Stimulated activated memory B cell treated with anti-CD40 and anti-IgM and Interleukin-4, amounts not matched to agents 10 μg/mL and 1 μg/mL and 100 μg/mL, for 72 hours (primary cell): ENCODE data around the gene CNIH4.
A peak's percentile ranks its signal among the peaks of the same experiment; 100 is the strongest.
"Not testable (repeated sequence)": the region's sequence is repeated elsewhere in the genome, so short reads cannot be mapped to it uniquely, and the experiment has no call there.

ENCODE experiments used
- ATAC-seq: fragments of 150-1000 bp; cut with Tn5 transposase; 2 replicates; pipeline ENCODE4 v1.10.0; 2021
- H3K27ac Mint-ChIP-seq: one replicate; pipeline ENCODE4 v1.8.0; 2022; ENCODE audit warnings: mild to moderate bottlenecking, mixed read lengths
- H3K27me3 Mint-ChIP-seq: one replicate; pipeline ENCODE4 v1.8.0; 2022; ENCODE audit warnings: mixed read lengths
- H3K36me3 Mint-ChIP-seq: one replicate; pipeline ENCODE4 v1.8.0; 2022; ENCODE audit warnings: mixed read lengths
- H3K4me1 Mint-ChIP-seq: one replicate; pipeline ENCODE4 v1.8.0; 2022; ENCODE audit warnings: mixed read lengths
- H3K4me3 Mint-ChIP-seq: one replicate; pipeline ENCODE4 v1.8.0; 2022; ENCODE audit warnings: mild to moderate bottlenecking, moderate library complexity, mixed read lengths
- H3K9me3 Mint-ChIP-seq: one replicate; pipeline ENCODE4 v1.8.0; 2022; ENCODE audit warnings: mixed read lengths

CNIH4 gene

GRCh38 chr1:224406216-224406615, 49.5 kb downstream of the CNIH4 start:
- H3K9me3 Mint-ChIP-seq = no peaks in the 10 kb centered on the region
- H3K27ac Mint-ChIP-seq = peak overlapping the region; percentile 57
- peaks cover 7% of the 10 kb centered on the region for H3K4me1 Mint-ChIP-seq
- H3K27me3 Mint-ChIP-seq = no peaks in the 10 kb centered on the region
- H3K4me3 Mint-ChIP-seq = no peak overlapping the region
- peaks cover 40% of the 10 kb centered on the region for H3K36me3 Mint-ChIP-seq
- no peak for ATAC-seq

DNA sequence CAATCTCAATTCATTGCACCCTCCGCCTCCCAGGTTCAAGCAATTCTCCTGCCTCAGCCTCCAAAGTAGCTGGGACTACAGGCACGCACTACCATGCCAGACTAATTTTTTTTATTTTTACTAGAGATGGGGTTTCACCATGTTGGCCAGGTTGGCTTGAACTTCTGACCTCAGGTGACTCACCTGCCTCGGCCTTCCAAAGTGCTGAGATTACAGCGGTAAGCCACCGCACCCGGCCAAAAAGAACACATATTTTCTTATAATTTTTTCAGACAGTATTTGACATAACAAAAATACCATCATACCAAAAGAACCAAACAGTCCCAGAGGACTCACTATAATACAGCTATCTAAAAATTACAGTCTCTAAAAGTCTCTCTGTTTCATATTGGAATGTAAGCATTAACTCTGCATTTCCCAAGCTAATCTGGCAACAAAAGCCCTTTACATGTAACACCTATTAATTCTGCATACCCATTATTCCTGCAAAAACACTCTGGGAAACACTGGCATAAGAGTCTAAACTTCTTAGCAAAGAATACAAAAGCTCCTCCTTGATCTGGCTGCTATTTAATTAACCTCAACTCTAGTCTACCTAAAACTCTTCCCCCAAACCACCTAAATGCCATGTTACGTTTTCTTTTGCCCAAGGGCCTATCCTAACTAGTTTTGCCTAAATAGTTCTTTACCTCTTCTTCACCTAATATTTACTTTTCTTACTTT, 51.1 kb downstream of the CNIH4 start:
- Mint-ChIP-seq H3K27me3 (no peaks in the 10 kb centered on the region), H3K27ac (no peak overlapping the region), H3K4me1 (peaks cover 7% of the 10 kb centered on the region), H3K9me3 (no peaks in the 10 kb centered on the region), H3K4me3 (no peak overlapping the region), H3K36me3 (peaks cover 39% of the 10 kb centered on the region)
- no peak for ATAC-seq

GRCh38 chr1:224408294-224408590, 51.6 kb downstream of the CNIH4 start:
- Mint-ChIP-seq H3K4me1 (peaks cover 7% of the 10 kb centered on the region), H3K36me3 (peaks cover 39% of the 10 kb centered on the region), H3K27me3 (no peaks in the 10 kb centered on the region), H3K4me3 (no peak overlapping the region), H3K9me3 (no peaks in the 10 kb centered on the region), H3K27ac (no peak overlapping the region)
- ATAC-seq = no peak

GRCh38 chr1:224411766-224412165, 55.1 kb downstream of the CNIH4 start:
- no peak for ATAC-seq
- H3K4me1 Mint-ChIP-seq = no peaks in the 10 kb centered on the region
- H3K27me3 Mint-ChIP-seq = no peaks in the 10 kb centered on the region
- H3K9me3 Mint-ChIP-seq = no peaks in the 10 kb centered on the region
- peaks cover 33% of the 10 kb centered on the region for H3K36me3 Mint-ChIP-seq
- H3K4me3 Mint-ChIP-seq = no peak overlapping the region
- no peak overlapping the region for H3K27ac Mint-ChIP-seq

- no peak overlapping the region for H3K4me3 Mint-ChIP-seq
- no peak overlapping the region for H3K27ac Mint-ChIP-seq
- peaks cover 6% of the 10 kb centered on the region for H3K4me1 Mint-ChIP-seq
- no peak for ATAC-seq
- no peaks in the 10 kb centered on the region for H3K9me3 Mint-ChIP-seq
- no peaks in the 10 kb centered on the region for H3K27me3 Mint-ChIP-seq
- peaks cover 50% of the 10 kb centered on the region for H3K36me3 Mint-ChIP-seq
Measured at GRCh38 chr1:224420106-224420505, 63.4 kb downstream of the CNIH4 start.

- no peak for ATAC-seq
- Mint-ChIP-seq H3K4me3 (no peak overlapping the region), H3K4me1 (peaks cover 21% of the 10 kb centered on the region), H3K36me3 (peaks cover 46% of the 10 kb centered on the region), H3K27ac (peak overlapping the region; percentile 64), H3K9me3 (no peaks in the 10 kb centered on the region), H3K27me3 (no peaks in the 10 kb centered on the region)
Measured at GRCh38 chr1:224425279-224425884, 68.7 kb downstream of the CNIH4 start.

- peaks cover 48% of the 10 kb centered on the region for H3K36me3 Mint-ChIP-seq
- H3K27ac Mint-ChIP-seq, H3K27me3 Mint-ChIP-seq, H3K9me3 Mint-ChIP-seq, H3K4me3 Mint-ChIP-seq, ATAC-seq: not testable (repeated sequence)
- peaks cover 32% of the 10 kb centered on the region for H3K4me1 Mint-ChIP-seq
Measured at GRCh38 chr1:224426869-224427268, 70.2 kb downstream of the CNIH4 start.

GRCh38 chr1:224427346-224427745, 70.7 kb downstream of the CNIH4 start:
- H3K9me3 Mint-ChIP-seq = no peaks in the 10 kb centered on the region
- H3K4me3 Mint-ChIP-seq = no peak overlapping the region
- ATAC-seq = no peak
- peaks cover 46% of the 10 kb centered on the region for H3K36me3 Mint-ChIP-seq
- H3K27ac Mint-ChIP-seq = no peak overlapping the region
- peaks cover 37% of the 10 kb centered on the region for H3K4me1 Mint-ChIP-seq
- no peaks in the 10 kb centered on the region for H3K27me3 Mint-ChIP-seq

DNA sequence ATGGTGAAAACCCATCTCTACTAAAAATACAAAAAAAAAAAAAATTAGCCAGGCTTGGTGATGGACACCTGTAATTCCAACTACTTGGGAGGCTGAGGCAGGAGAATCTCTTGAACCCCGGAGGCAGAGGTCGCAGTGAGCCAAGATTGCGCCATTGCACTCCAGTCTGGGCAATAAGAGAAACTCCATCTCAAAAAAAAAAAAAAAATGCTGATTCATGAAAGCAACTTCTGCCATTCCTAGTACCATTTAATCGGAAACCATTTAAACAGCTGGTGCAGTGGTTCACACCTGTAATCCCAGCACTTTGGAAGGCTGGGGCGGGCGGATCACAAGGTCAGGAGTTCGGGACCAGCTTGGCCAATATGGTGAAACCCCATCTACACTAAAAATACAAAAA, 72.0 kb downstream of the CNIH4 start:
- not testable (repeated sequence) for H3K9me3 Mint-ChIP-seq, H3K27ac Mint-ChIP-seq, H3K4me3 Mint-ChIP-seq, ATAC-seq, H3K27me3 Mint-ChIP-seq
- Mint-ChIP-seq H3K4me1 (peaks cover 51% of the 10 kb centered on the region), H3K36me3 (peaks cover 50% of the 10 kb centered on the region)
